Epithelial cell of esophagus (primary cell): Measurements from ENCODE around the gene CLCN6.

Experiments used
- DNase-seq: peaks from one replicate; pipeline ENCODE4 v3.0.0; 2010; ENCODE audit warnings: low read depth
- H3K4me3 ChIP-seq: 2 replicates; pipeline ENCODE4 v1.5.1; 2011; ENCODE audit warnings: mild to moderate bottlenecking, low read length, control low read depth
- CTCF ChIP-seq: IDR thresholded peaks from 2 replicates; pipeline ENCODE4 v1.5.1; 2011; ENCODE audit warnings: low read depth, mild to moderate bottlenecking, low read length, control low read depth, inconsistent platforms; ENCODE audit not compliant: insufficient read depth; ENCODE audit errors: missing control alignments

Gene CLCN6

GRCh38 chr1:11874258-11874562, 68.2 kb downstream of the CLCN6 start:
- H3K4me3 ChIP-seq, result no peak overlapping the region
- TF ChIP-seq CTCF, result no peak
- DNase-seq, result no peak

- DNase-seq, result no peak
- H3K4me3 ChIP-seq, result no peak overlapping the region
- no peak for TF ChIP-seq CTCF
Measured at GRCh38 chr1:11874624-11875023, 68.6 kb downstream of the CLCN6 start.

GRCh38 chr1:11875094-11875493, 69.1 kb downstream of the CLCN6 start:
- no peak overlapping the region for H3K4me3 ChIP-seq
- DNase-seq, result no peak
- TF ChIP-seq CTCF, result no peak

- TF ChIP-seq CTCF, result no peak
- no peak overlapping the region for H3K4me3 ChIP-seq
- DNase-seq, result no peak
Measured at GRCh38 chr1:11877074-11877473, 71.1 kb downstream of the CLCN6 start.

- DNase-seq, result no peak
- H3K4me3 ChIP-seq, result no peak overlapping the region
- no peak for TF ChIP-seq CTCF
Measured at GRCh38 chr1:11878081-11878890, 72.3 kb downstream of the CLCN6 start.

- TF ChIP-seq CTCF, result no peak
- H3K4me3 ChIP-seq, result no peak overlapping the region
- DNase-seq, result no peak
Measured at GRCh38 chr1:11878891-11879190, 72.8 kb downstream of the CLCN6 start.
